HEK293 (cell line): ENCODE measurements around the gene B4GALT4.

Source experiments
- FEZF1 ChIP-seq: fragments of 450-650 bp; formaldehyde crosslinking; IDR thresholded peaks from 2 replicates; pipeline ENCODE4 v1.5.1; 2016; ENCODE audit warnings: missing biosample characterization, missing genetic modification characterization
- KLF1 ChIP-seq: fragments of 450-650 bp; formaldehyde crosslinking; IDR thresholded peaks from 2 replicates; pipeline ENCODE4 v1.5.1; 2016; ENCODE audit warnings: missing biosample characterization, missing genetic modification characterization
- RBAK ChIP-seq: fragments of 450-650 bp; formaldehyde crosslinking; IDR thresholded peaks from 2 replicates; pipeline ENCODE4 v1.5.1; 2016; ENCODE audit warnings: missing biosample characterization, missing genetic modification characterization
- REPIN1 ChIP-seq: fragments of 450-650 bp; formaldehyde crosslinking; IDR thresholded peaks from 2 replicates; pipeline ENCODE4 v1.5.1; 2017; ENCODE audit warnings: missing biosample characterization, missing genetic modification characterization, low read depth
- SCRT2 ChIP-seq: fragments of 450-650 bp; formaldehyde crosslinking; IDR thresholded peaks from 2 replicates; pipeline ENCODE4 v1.5.1; 2016; ENCODE audit warnings: missing biosample characterization, missing genetic modification characterization
- TCF7L2 ChIP-seq: IDR thresholded peaks from 2 replicates; pipeline ENCODE4 v1.6.1; 2011; ENCODE audit warnings: low read depth, mild to moderate bottlenecking, inconsistent platforms, low read length, moderate library complexity, borderline replicate concordance
- TRIM28 ChIP-seq: IDR thresholded peaks from 2 replicates; pipeline ENCODE4 v1.6.1; 2011; ENCODE audit warnings: low read length, control low read depth, borderline replicate concordance
- ZBTB20 ChIP-seq: fragments of 450-650 bp; formaldehyde crosslinking; IDR thresholded peaks from 2 replicates; pipeline ENCODE4 v1.5.1; 2016; ENCODE audit warnings: missing biosample characterization, missing genetic modification characterization
- ZBTB48 ChIP-seq: fragments of 450-650 bp; formaldehyde crosslinking; IDR thresholded peaks from 2 replicates; pipeline ENCODE4 v1.5.1; 2016; ENCODE audit warnings: missing biosample characterization, missing genetic modification characterization
- ZBTB8A ChIP-seq: fragments of 450-650 bp; formaldehyde crosslinking; IDR thresholded peaks from 2 replicates; pipeline ENCODE4 v1.5.1; 2016; ENCODE audit warnings: missing biosample characterization, missing genetic modification characterization
- ZFHX2 ChIP-seq: fragments of 450-650 bp; formaldehyde crosslinking; conservative IDR thresholded peaks from 2 replicates; pipeline ENCODE4 v1.5.1; 2016; ENCODE audit warnings: missing biosample characterization, missing genetic modification characterization
- ZFP37 ChIP-seq: fragments of 450-650 bp; formaldehyde crosslinking; IDR thresholded peaks from 2 replicates; pipeline ENCODE4 v1.5.1; 2016; ENCODE audit warnings: missing biosample characterization, missing genetic modification characterization
- ZNF133 ChIP-seq: fragments of 450-650 bp; formaldehyde crosslinking; IDR thresholded peaks from 2 replicates; pipeline ENCODE4 v1.5.1; 2016; ENCODE audit warnings: missing biosample characterization, missing genetic modification characterization
- ZNF16 ChIP-seq: fragments of 450-650 bp; formaldehyde crosslinking; IDR thresholded peaks from 2 replicates; pipeline ENCODE4 v1.5.1; 2016; ENCODE audit warnings: low read depth, missing biosample characterization, missing genetic modification characterization
- ZNF341 ChIP-seq: fragments of 450-650 bp; formaldehyde crosslinking; IDR thresholded peaks from 2 replicates; pipeline ENCODE4; 2016; ENCODE audit warnings: low read depth, missing biosample characterization, missing genetic modification characterization
- ZNF350 ChIP-seq: fragments of 450-650 bp; formaldehyde crosslinking; IDR thresholded peaks from 2 replicates; pipeline ENCODE4 v1.5.0; 2017; ENCODE audit warnings: missing biosample characterization, mild to moderate bottlenecking, missing genetic modification characterization
- ZNF416 ChIP-seq: fragments of 450-650 bp; formaldehyde crosslinking; IDR thresholded peaks from 2 replicates; pipeline ENCODE4 v1.5.1; 2016; ENCODE audit warnings: missing biosample characterization, missing genetic modification characterization
- ZNF549 ChIP-seq: fragments of 450-650 bp; IDR thresholded peaks from 2 replicates; pipeline ENCODE4 v1.5.1; 2018; ENCODE audit warnings: missing biosample characterization, missing genetic modification characterization, mild to moderate bottlenecking, inconsistent platforms, moderate library complexity
- ZNF621 ChIP-seq: fragments of 450-650 bp; formaldehyde crosslinking; IDR thresholded peaks from 2 replicates; pipeline ENCODE4 v1.5.1; 2017; ENCODE audit warnings: missing biosample characterization, missing genetic modification characterization
- ZNF623 ChIP-seq: fragments of 450-650 bp; formaldehyde crosslinking; IDR thresholded peaks from 2 replicates; pipeline ENCODE4 v1.5.1; 2016; ENCODE audit warnings: missing biosample characterization, missing genetic modification characterization
- ZNF747 ChIP-seq: fragments of 450-650 bp; formaldehyde crosslinking; IDR thresholded peaks from 2 replicates; pipeline ENCODE4 v1.5.1; 2016; ENCODE audit warnings: missing biosample characterization, missing genetic modification characterization
- ZNF76 ChIP-seq: fragments of 450-650 bp; formaldehyde crosslinking; IDR thresholded peaks from 2 replicates; pipeline ENCODE4; 2016; ENCODE audit warnings: low read depth, missing biosample characterization, missing genetic modification characterization, borderline replicate concordance
- ZNF768 ChIP-seq: fragments of 450-650 bp; formaldehyde crosslinking; IDR thresholded peaks from 2 replicates; pipeline ENCODE4 v1.5.1; 2018; ENCODE audit warnings: missing biosample characterization, mild to moderate bottlenecking, missing genetic modification characterization
- ZNF791 ChIP-seq: fragments of 450-650 bp; formaldehyde crosslinking; IDR thresholded peaks from 2 replicates; pipeline ENCODE4 v1.5.1; 2016; ENCODE audit warnings: missing biosample characterization, missing genetic modification characterization
- ZNF830 ChIP-seq: fragments of 450-650 bp; IDR thresholded peaks from 2 replicates; pipeline ENCODE4 v1.5.0; 2018; ENCODE audit warnings: missing biosample characterization, missing genetic modification characterization, low read depth, mild to moderate bottlenecking, moderate library complexity
- ZSCAN30 ChIP-seq: fragments of 450-650 bp; IDR thresholded peaks from 2 replicates; pipeline ENCODE4 v1.5.1; 2018; ENCODE audit warnings: missing biosample characterization, mild to moderate bottlenecking, missing genetic modification characterization, moderate library complexity
- TF ChIP-seq, protein P1 (sequence below): fragments of 450-650 bp; formaldehyde crosslinking; IDR thresholded peaks from 2 replicates; pipeline ENCODE4 v1.5.1; 2016; ENCODE audit warnings: missing biosample characterization, missing genetic modification characterization
- TF ChIP-seq, protein P2 (sequence below): fragments of 450-650 bp; formaldehyde crosslinking; IDR thresholded peaks from 2 replicates; pipeline ENCODE4 v1.5.1; 2016; ENCODE audit warnings: missing biosample characterization, missing genetic modification characterization
- TF ChIP-seq, protein P3 (sequence below): fragments of 450-650 bp; formaldehyde crosslinking; IDR thresholded peaks from 2 replicates; pipeline ENCODE4 v1.5.1; 2016; ENCODE audit warnings: missing biosample characterization, missing genetic modification characterization
- TF ChIP-seq, protein P4 (sequence below): fragments of 450-650 bp; formaldehyde crosslinking; IDR thresholded peaks from 2 replicates; pipeline ENCODE4 v1.5.1; 2017; ENCODE audit warnings: missing biosample characterization, missing genetic modification characterization
- TF ChIP-seq, protein P5 (sequence below): fragments of 450-650 bp; formaldehyde crosslinking; IDR thresholded peaks from 2 replicates; pipeline ENCODE4 v1.5.1; 2016; ENCODE audit warnings: missing biosample characterization, missing genetic modification characterization
- TF ChIP-seq, protein P6 (sequence below): fragments of 450-650 bp; formaldehyde crosslinking; IDR thresholded peaks from 2 replicates; pipeline ENCODE4 v1.5.1; 2016; ENCODE audit warnings: missing biosample characterization, missing genetic modification characterization, borderline replicate concordance

B4GALT4 gene

DNA sequence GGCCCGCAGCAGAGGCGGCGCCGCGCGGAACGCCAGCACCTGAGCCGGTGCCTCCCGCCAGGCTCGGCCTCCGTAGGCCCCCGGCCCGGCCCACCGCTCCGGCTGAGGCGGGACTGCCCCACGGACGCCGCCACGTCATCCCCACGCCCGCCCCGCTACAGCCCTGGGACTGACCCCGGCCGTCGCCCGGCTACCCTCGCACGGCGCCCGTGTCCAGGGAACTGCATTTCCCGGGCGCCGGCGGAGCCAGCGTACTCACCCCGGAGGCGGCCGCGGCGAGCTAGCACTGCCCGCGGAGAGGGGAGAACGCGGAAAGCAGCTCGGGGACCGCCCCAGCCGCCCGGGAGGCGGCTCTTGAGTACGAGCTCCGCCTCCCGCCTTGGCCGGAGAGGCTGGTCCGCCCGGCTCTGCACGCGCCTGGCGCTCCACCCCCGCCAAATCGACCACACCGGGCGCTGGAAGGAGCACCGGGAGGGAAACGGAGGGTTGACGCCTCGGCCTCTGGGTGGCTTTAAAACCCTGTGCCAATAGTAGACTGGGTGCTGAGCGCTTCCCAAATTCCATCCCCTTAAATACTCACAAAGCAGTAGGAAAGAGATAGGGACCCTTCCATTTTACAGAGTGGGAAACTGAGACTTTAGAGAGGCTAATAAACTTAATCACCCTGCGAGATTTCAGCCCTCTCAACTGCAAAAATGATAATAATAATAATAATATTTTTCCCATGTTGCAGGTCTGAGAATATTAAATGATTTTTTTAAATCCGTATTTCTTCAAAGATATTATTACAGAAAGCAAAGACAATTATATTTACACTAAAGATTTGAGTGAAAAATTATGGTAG lies at the start of gene B4GALT4 (continued):
- TF ChIP-seq, protein P1, sequence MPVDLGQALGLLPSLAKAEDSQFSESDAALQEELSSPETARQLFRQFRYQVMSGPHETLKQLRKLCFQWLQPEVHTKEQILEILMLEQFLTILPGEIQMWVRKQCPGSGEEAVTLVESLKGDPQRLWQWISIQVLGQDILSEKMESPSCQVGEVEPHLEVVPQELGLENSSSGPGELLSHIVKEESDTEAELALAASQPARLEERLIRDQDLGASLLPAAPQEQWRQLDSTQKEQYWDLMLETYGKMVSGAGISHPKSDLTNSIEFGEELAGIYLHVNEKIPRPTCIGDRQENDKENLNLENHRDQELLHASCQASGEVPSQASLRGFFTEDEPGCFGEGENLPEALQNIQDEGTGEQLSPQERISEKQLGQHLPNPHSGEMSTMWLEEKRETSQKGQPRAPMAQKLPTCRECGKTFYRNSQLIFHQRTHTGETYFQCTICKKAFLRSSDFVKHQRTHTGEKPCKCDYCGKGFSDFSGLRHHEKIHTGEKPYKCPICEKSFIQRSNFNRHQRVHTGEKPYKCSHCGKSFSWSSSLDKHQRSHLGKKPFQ (tag by site-specific recombination): no peak
- TF ChIP-seq, protein P2, sequence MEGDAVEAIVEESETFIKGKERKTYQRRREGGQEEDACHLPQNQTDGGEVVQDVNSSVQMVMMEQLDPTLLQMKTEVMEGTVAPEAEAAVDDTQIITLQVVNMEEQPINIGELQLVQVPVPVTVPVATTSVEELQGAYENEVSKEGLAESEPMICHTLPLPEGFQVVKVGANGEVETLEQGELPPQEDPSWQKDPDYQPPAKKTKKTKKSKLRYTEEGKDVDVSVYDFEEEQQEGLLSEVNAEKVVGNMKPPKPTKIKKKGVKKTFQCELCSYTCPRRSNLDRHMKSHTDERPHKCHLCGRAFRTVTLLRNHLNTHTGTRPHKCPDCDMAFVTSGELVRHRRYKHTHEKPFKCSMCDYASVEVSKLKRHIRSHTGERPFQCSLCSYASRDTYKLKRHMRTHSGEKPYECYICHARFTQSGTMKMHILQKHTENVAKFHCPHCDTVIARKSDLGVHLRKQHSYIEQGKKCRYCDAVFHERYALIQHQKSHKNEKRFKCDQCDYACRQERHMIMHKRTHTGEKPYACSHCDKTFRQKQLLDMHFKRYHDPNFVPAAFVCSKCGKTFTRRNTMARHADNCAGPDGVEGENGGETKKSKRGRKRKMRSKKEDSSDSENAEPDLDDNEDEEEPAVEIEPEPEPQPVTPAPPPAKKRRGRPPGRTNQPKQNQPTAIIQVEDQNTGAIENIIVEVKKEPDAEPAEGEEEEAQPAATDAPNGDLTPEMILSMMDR (tag by site-specific recombination): no peak
- TF ChIP-seq ZNF16 (tag by site-specific recombination) (no peak), ZNF133 (tag by site-specific recombination) (no peak), ZNF350 (tag by site-specific recombination) (no peak), ZFHX2 (tag by site-specific recombination) (0 out of 2 replicates have a peak, but pooled peaks have one; percentile 25), RBAK (tag by site-specific recombination) (no peak), ZNF416 (no peak), ZNF747 (tag by site-specific recombination) (no peak), ZNF830 (tag by site-specific recombination) (no peak), ZNF621 (tag by site-specific recombination) (no peak), SCRT2 (tag by site-specific recombination) (no peak), ZBTB48 (tag by site-specific recombination) (no peak), ZNF768 (no peak), ZNF791 (tag by site-specific recombination) (no peak), ZBTB20 (tag by site-specific recombination) (peak; percentile 95), ZNF76 (tag by site-specific recombination) (no peak), ZNF341 (tag by site-specific recombination) (peak; percentile 93), KLF1 (tag by site-specific recombination) (0 out of 2 replicates have a peak, but pooled peaks have one; percentile 32), ZFP37 (tag by site-specific recombination) (no peak), TCF7L2 (no peak), ZNF623 (tag by site-specific recombination) (no peak), ZSCAN30 (tag by site-specific recombination) (0 out of 2 replicates have a peak, but pooled peaks have one; percentile 21), ZBTB8A (tag by site-specific recombination) (peak; percentile 64), FEZF1 (tag by site-specific recombination) (no peak), TRIM28 (no peak), ZNF549 (tag by site-specific recombination) (no peak), REPIN1 (tag by site-specific recombination) (no peak)
- TF ChIP-seq, protein P3, sequence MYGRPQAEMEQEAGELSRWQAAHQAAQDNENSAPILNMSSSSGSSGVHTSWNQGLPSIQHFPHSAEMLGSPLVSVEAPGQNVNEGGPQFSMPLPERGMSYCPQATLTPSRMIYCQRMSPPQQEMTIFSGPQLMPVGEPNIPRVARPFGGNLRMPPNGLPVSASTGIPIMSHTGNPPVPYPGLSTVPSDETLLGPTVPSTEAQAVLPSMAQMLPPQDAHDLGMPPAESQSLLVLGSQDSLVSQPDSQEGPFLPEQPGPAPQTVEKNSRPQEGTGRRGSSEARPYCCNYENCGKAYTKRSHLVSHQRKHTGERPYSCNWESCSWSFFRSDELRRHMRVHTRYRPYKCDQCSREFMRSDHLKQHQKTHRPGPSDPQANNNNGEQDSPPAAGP: no peak
- TF ChIP-seq, protein P4, sequence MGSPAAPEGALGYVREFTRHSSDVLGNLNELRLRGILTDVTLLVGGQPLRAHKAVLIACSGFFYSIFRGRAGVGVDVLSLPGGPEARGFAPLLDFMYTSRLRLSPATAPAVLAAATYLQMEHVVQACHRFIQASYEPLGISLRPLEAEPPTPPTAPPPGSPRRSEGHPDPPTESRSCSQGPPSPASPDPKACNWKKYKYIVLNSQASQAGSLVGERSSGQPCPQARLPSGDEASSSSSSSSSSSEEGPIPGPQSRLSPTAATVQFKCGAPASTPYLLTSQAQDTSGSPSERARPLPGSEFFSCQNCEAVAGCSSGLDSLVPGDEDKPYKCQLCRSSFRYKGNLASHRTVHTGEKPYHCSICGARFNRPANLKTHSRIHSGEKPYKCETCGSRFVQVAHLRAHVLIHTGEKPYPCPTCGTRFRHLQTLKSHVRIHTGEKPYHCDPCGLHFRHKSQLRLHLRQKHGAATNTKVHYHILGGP (tag by site-specific recombination): no peak
- TF ChIP-seq, protein P5, sequence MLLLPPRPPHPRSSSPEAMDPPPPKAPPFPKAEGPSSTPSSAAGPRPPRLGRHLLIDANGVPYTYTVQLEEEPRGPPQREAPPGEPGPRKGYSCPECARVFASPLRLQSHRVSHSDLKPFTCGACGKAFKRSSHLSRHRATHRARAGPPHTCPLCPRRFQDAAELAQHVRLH: no peak
- TF ChIP-seq, protein P6, sequence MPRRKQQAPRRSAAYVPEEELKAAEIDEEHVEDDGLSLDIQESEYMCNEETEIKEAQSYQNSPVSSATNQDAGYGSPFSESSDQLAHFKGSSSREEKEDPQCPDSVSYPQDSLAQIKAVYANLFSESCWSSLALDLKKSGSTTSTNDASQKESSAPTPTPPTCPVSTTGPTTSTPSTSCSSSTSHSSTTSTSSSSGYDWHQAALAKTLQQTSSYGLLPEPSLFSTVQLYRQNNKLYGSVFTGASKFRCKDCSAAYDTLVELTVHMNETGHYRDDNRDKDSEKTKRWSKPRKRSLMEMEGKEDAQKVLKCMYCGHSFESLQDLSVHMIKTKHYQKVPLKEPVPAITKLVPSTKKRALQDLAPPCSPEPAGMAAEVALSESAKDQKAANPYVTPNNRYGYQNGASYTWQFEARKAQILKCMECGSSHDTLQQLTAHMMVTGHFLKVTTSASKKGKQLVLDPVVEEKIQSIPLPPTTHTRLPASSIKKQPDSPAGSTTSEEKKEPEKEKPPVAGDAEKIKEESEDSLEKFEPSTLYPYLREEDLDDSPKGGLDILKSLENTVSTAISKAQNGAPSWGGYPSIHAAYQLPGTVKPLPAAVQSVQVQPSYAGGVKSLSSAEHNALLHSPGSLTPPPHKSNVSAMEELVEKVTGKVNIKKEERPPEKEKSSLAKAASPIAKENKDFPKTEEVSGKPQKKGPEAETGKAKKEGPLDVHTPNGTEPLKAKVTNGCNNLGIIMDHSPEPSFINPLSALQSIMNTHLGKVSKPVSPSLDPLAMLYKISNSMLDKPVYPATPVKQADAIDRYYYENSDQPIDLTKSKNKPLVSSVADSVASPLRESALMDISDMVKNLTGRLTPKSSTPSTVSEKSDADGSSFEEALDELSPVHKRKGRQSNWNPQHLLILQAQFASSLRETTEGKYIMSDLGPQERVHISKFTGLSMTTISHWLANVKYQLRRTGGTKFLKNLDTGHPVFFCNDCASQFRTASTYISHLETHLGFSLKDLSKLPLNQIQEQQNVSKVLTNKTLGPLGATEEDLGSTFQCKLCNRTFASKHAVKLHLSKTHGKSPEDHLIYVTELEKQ: no peak
